RPMI8226 (cell line): ENCODE data around the gene FHOD3.

Experiments used
- DNase-seq: peaks from one replicate; pipeline ENCODE4 v3.0.0-alpha.2; 2015

The FHOD3 gene

DNA sequence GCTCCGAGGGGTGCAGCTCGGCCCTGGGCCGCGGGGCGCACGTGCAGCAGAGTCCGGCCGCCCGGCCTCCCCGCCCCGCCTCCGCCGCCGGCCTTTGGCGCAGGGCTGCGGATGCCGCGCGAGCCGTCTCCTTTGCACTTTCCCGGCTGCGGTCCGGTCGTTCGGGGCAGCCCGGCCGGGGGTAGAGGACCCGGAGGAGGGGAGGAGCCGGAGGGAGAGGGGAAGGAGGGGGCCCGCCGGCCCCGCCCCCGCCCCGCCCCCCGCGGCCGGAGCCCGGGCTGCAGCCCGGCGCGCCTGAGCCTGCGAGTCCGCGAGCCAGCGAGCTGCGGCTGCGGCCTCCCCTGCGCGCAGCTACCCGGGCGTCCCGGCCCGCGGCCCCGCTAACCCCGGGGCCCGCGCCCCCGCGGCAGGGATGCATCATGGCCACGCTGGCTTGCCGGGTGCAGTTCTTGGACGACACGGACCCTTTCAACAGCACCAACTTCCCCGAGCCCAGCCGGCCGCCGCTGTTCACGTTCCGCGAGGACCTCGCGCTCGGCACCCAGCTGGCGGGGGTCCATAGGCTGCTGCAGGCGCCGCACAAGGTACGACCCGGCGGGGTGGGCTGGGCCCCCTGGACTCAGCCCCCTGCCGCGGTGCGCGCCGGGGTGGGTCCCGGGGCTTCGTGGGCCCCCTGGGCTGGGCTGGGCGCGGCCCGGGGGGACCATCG, at the start of gene FHOD3:
TSS of gene FHOD3 (plus strand) at position 297 of the 709 bp plus-strand sequence. CDS start at position 420, 123 bp downstream.
- peak; percentile 54 for DNase-seq

GRCh38 chr18:36249392-36249791, 48.1 kb upstream of the FHOD3 start:
- DNase-seq: no peak

- DNase-seq: no peak
Measured at GRCh38 chr18:36250827-36251226, 46.7 kb upstream of the FHOD3 start.

DNA sequence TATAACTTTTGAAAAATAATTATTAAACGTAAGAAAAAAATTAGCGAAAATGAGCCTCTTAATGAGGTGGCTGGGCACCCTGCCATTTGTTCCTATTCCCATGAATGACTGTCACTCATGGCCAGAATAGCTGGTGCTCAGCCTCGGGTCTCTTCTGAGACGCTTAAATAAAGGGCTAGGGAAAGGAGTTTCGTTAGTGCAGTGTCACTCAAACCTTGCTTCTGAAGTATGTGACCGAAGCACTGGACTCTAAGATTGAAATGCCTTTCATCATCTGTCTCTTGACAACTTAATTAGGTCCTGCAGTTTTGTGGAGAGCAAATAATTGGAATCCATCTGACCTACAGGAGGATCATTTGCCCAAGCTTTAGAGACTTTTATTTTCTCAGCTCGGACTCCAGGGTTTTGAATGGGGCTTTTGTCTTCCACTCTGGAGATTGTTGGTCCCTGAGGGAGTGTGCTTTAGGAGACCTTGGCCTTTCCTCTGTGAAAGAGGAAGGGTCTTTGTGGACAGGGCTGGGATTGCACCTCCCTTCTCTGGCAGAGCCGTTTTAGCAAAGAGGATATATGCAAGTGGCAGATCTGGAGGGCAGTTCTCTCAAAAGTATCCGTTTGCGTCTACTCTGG, 42.3 kb upstream of the FHOD3 start:
- DNase-seq: no peak

- no peak for DNase-seq
Measured at GRCh38 chr18:36256094-36256493, 41.4 kb upstream of the FHOD3 start.

DNA sequence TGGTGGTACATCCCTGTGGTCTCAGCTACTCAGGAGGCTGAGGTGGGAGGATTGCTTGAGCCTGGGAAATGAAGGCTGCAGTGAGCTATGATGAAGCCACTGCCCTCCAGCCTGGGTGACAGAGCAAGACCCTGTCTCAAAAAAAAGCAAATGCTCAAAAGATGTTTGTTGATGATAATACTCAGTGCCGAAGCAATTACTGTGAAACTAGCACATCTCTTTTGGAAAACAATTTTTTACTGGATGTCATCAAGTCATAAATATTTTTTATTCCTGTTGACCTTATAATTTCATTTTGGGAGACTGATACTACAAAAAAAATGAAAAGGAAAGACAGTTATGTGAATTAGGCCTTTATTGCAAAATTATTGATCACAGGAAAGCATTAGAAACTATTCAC, 34.5 kb upstream of the FHOD3 start:
- DNase-seq: no peak

GRCh38 chr18:36264283-36264682, 33.2 kb upstream of the FHOD3 start:
- no peak for DNase-seq

DNA sequence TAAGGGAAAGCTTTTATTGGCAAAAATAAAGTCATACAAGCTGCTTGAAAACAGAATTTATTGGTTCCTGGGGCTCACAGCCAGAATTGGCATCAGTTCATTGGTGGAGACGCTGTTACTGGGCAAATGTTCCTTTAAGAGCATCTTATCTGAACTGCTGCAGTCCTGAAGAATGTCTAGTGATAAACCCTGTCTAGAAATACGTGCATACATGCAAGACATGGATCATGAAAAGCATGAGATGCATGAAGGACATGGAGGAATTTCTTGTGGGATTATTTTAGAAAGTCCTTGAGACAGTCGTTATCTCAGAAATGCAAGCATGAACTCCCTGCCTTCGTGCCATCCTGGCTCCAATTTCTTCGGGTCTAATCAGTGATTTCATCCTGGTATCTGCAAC, 32.5 kb upstream of the FHOD3 start:
- DNase-seq: no peak

- no peak for DNase-seq
Measured at GRCh38 chr18:36269157-36269556, 28.4 kb upstream of the FHOD3 start.

DNA sequence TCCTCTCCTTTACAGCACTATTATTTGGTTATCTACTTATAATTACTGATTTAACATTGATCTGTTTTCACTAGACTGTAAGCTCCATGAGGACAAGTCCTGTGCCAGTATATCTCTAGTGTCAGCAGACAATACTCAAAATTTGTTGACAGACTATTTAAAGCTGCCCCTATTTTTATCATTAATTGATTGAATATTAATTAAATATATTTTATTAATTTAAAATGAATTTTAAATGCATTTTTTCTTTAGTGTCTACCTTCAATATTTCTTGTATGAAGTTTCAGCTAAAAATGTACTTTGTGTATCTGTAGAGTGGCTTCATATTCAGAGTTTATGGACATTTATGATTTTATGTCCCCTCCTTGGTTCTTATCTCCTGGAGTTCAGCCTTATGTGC, 26.4 kb upstream of the FHOD3 start:
- DNase-seq: no peak

- DNase-seq: no peak
Measured at GRCh38 chr18:36273347-36273746, 24.2 kb upstream of the FHOD3 start.

DNA sequence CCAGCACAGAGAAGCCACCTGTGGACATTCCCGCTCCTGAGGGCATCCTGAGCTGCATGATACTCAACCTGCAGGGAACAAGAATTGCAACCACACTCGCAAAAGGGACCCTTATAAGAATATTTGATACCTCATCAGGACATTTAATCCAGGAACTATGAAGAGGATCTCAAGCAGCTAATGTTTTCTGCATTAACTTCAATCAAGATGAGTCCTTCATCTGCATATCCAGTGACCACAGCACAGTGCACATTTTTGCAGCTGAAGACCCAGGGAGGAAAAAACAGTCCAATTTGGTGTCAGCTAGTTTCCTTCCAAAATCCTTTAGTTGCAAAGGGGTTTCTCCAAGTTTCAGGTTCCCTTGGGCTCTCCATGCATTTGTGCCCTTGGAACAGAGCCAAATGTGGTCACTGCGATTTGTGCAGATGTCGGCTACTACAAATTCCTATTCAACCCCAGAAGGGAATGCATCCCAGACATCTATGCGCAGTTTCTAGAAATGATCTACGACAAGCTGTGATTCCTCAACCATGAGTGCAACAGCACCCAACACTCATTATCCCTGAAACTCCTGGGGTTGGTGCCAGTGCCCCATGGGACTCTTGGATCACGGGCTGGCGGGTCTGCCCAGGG, 23.3 kb upstream of the FHOD3 start:
- no peak for DNase-seq

GRCh38 chr18:36275561-36275960, 22.0 kb upstream of the FHOD3 start:
- no peak for DNase-seq

DNA sequence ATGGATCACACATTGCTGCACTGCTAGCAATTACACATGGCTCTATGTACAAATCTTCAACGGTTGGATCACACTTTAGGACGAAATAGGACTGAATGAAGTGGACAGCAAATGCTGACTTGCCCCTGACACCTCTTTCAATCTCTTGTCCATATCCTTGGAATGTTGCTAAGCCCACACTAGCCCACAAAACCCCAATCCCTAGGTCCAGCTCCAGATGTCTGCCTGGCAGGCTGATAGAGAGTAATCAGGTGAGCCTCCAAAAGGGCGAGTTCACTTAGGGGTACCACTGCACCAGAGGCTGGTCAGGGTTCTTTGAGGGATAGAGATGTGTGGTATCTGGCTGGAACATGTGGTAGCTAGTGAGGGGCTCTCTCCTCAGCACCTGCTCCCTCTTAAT, 18.5 kb upstream of the FHOD3 start:
- no peak for DNase-seq

- DNase-seq: peak; percentile 14
Measured at GRCh38 chr18:36281936-36282335, 15.6 kb upstream of the FHOD3 start.

DNA sequence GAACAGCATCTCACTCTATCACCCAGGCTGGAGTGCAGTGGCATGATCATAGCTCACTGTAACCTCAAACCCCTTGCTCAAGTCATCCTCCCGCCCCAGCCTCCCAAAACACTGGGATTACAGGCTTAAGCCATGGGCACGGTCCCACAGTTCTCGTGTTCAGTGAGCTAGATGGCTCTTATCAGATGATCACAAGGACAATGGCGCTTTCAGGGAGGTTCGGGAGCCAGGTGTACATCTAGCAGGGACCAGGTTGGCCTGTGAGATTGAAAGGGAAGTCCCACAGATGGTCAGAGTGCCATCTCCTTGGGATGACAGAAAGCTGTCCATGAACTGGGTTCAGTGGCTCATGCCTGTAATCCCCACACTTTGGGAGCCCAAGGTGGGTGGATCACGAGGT, 14.1 kb upstream of the FHOD3 start:
- DNase-seq: no peak

DNA sequence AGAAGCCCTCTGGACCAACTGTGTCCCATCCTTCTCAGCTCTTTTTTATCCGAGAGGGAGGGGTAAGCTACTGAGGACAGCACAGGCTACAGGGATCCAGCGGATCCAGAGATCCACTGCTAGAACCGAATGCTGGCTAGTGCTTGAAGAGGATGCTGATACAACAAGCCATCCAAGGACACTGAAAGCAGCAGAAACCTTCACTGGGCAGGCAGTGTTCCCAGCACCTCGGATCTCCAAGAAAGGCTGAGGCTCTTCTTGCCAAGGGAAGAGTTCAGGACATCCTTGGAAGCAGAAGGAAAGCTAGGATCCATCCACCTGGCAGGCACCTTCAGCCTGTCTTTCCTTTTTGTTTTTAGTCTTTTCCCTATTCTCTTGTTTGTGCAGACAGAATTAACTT, 13.2 kb upstream of the FHOD3 start:
- no peak for DNase-seq

DNA sequence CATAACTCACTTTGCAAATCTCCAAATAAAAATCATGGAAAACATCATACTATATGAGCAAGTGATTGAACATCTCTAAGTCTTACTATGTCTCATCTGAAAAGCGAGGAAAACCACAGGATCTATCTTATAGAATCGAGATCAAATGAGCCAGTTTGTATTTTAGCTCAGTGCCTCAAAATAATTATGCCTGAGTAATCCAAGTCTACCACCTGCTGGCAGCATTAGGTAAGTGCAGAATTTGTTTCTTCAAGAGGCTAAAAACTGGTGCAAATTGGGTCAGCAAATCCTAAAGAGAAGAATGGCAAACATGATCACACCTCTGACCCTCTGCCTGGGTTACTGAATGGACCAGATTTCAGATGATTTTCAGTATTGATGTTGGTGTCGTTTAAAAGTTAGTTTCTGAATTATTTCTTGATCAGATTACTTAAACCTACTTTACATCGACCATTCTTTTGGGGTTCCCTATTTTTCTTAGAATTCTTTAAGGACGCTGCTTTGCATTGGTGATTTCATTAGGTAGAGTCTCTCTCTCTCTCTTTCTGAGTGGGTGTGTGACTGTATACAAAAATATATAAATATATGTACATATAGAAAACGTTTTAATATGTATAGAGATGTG, 12.7 kb upstream of the FHOD3 start:
- DNase-seq: peak; percentile 72

GRCh38 chr18:36287653-36288052, 9.9 kb upstream of the FHOD3 start:
- DNase-seq: no peak

DNA sequence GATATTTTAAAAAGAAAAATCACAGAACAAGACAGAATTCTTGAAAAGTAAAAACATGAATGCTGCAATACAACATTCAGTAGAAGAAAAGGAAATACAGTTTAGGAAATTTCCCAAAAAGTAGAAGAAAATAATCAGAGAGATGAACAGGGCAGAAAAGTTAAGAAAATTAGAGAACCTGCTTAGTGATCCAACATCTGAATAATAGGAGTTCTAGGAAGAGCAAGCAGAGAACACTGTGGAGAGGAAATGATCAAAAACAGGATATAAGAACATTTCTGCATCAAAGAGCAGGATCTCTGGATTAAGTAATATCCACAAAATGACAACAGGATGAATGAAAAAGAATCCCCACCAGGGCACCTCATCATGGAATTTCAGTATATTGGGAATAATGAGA, 8.8 kb upstream of the FHOD3 start:
- no peak for DNase-seq

DNA sequence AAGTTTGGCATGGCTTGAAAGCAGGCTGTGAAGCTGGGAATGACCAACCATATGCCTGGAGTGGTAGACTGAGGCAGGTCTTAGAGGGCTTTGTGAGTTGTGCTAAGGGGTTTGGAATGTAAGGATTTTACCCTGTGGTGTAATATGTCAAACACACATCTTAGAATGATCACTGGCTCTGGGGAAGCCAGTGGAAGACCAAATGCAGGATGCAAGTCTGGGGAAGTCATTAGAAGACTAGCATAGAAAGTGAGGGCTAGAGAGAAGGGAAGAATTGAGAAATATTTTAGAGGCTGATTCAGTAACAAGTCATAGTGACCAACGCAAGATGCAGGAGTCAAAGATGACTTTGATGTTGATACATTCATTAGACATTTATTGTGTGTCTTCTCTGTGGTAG, 3.5 kb upstream of the FHOD3 start:
- DNase-seq: no peak

GRCh38 chr18:36295214-36295613, 2.3 kb upstream of the FHOD3 start:
- DNase-seq: no peak

- no peak for DNase-seq
Measured at GRCh38 chr18:36295880-36296301, 1.6 kb upstream of the FHOD3 start.
